Small intestine (tissue), 7 donors: ENCODE results near the gene RUNX1. TPM values are rescaled to one million over a fixed set of nuclear protein-coding genes. Genes with fewer than 3 reads are reported as not detected.

ENCODE experiments used
- DNase-seq, 2 donors: peaks; one replicate each; pipeline versions ENCODE4 v3.0.0 to v3.0.0-alpha.2; 2013
- FAIRE-seq: peaks from 2 replicates; lab custom pipeline; 2012; peaks lifted over from hg19 to GRCh38; lab: Jason Lieb, UNC
- H3K27ac ChIP-seq, 3 donors: one replicate each; pipeline ENCODE4 v1.5.1; 2013; ENCODE audit warnings: low read length in 2 of 3, mild to moderate bottlenecking in 2 of 3, control low read depth in 1 of 3, inconsistent platforms in 1 of 3, low read depth in 1 of 3, moderate library complexity in 1 of 3
- H3K27me3 ChIP-seq, 3 donors: one replicate each; pipeline ENCODE4 v1.6.1; 2013; ENCODE audit warnings: low read length in 3 of 3, inconsistent platforms in 1 of 3; ENCODE audit not compliant: control insufficient read depth in 3 of 3, insufficient read depth in 3 of 3
- H3K36me3 ChIP-seq, 3 donors: one replicate each; pipeline ENCODE4 v1.6.1; 2013; ENCODE audit warnings: low read length in 3 of 3, inconsistent platforms in 1 of 3, low read depth in 1 of 3, mild to moderate bottlenecking in 1 of 3, moderate library complexity in 1 of 3; ENCODE audit not compliant: control insufficient read depth in 3 of 3, insufficient read depth in 2 of 3
- H3K4me1 ChIP-seq, 3 donors: one replicate each; pipeline ENCODE4 v1.6.1; 2013; ENCODE audit warnings: low read length in 2 of 3, inconsistent platforms in 1 of 3, low read depth in 1 of 3, mild to moderate bottlenecking in 1 of 3, moderate library complexity in 1 of 3; ENCODE audit not compliant: control insufficient read depth in 3 of 3, insufficient read depth in 2 of 3
- H3K4me3 ChIP-seq, 3 donors: one replicate each; pipeline ENCODE4 v1.5.1; 2013; ENCODE audit warnings: low read length in 3 of 3, control low read depth in 1 of 3, inconsistent platforms in 1 of 3, low read depth in 1 of 3, mild to moderate bottlenecking in 1 of 3, moderate library complexity in 1 of 3
- H3K9me3 ChIP-seq, 2 donors: one replicate each; pipeline ENCODE4 v1.6.1; 2013; ENCODE audit warnings: low read depth in 1 of 2, low read length in 1 of 2; ENCODE audit not compliant: control insufficient read depth in 2 of 2, insufficient read depth in 1 of 2
- WGBS, 3 donors: extraction: QIAGEN DNeasy Blood & Tissue Kit; methylation state at CpG; one replicate each; pipeline ENCODE4 v1.1.7; 2013; 5-methylcytosine and 5-hydroxymethylcytosine counted together
- polyA plus RNA-seq, 4 donors: library from polyadenylated mRNA; stranded (reverse) in 3 of 4; unstranded in 1 of 4; fragments of 200-250 nt in 3 of 4; fragments of 120-200 nt in 1 of 4; gene quantifications; one replicate each; pipeline versions ENCODE4 v1.2.1 to v1.2.3, GENCODE V29; 2013
- donor health status: healthy with polysubstance abuse.
- donor health status: control.
- donor health status: control.
- donor health status: Bipolar disorder and iron deficiency.
- donor health status: healthy.

Gene RUNX1
- polyA plus RNA-seq, 4 donors, result 2.5 to 6.2 (median 4.5) TPM

DNA sequence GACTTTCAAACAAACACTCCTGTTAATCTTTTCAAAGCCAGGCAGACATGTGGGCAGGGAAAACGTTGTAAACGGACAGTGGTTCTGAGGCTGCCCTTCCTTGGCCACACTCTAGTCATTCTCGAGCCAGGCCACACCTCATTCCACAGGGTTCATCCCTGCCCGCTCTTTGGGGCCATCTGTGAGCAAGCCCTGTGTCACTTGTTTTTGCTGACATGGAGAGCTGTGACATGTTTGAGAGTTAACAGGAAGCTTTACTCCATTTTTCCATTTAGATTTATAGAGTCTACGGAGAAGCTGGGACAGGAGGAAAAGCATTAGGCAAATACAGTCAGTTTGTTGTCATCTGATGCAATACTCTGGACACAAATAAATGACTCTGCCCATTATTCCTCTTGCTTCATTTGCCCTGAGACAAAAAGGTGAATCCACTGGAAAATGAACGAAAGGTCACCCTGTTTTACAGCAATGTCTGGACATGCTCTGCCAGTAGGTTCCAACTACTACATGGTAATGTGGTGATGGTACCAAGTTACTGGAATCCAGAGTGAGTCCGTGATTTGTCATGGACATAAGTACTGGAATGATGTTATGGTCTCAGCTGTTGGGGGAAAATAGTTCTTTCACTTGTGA is 253.4 kb downstream of the RUNX1 start:
- H3K36me3 ChIP-seq, result peaks cover 2 to 17% (median 3%) of the 10 kb centered on the region in 3 donors
- peaks cover 12 to 61% (median 18%) of the 10 kb centered on the region in 3 donors for H3K4me1 ChIP-seq
- no peak overlapping the region for H3K4me3 ChIP-seq
- H3K9me3 ChIP-seq, result no peaks in the 10 kb centered on the region
- peak overlapping the region; percentile 79 to 96 (median 92) for H3K27ac ChIP-seq
- FAIRE-seq (no peak), DNase-seq (peak; percentile 63 to 81)
- WGBS, 3 donors, result 29 to 44% (median 43%) methylated on average over 7 of the region's 7 CpGs
- H3K27me3 ChIP-seq, result no peaks in the 10 kb centered on the region

DNA sequence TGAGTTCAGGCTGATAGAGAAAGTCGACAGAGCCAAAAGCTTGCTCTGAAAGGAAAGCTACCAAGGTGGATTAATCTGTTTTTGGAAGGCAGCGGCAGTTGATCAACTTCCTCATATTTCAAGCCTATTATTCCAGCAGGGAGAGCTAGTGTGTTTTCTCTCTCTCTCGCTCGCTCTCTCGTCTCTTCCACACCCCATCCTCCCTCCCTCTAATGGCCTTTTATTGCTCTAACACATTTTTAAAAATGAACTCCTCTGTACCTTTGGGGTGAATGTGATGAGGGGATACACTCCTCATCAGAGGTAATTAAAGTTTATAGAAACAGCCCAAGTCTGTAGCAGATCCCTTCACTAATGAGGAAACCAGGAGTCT is 253.9 kb downstream of the RUNX1 start:
- Histone ChIP-seq H3K9me3 (no peaks in the 10 kb centered on the region), H3K27ac (peak overlapping the region; percentile 79 to 96 (median 92)), H3K36me3 (peaks cover 2 to 17% (median 3%) of the 10 kb centered on the region in 3 donors), H3K4me3 (no peak overlapping the region), H3K4me1 (peaks cover 12 to 56% (median 18%) of the 10 kb centered on the region in 3 donors), H3K27me3 (no peaks in the 10 kb centered on the region)
- DNase-seq, result peak in 1 of 2 donors; percentile 74
- no peak for FAIRE-seq
- WGBS, 3 donors, result 17 to 35% (median 33%) methylated on average over 5 of the region's 5 CpGs

DNA sequence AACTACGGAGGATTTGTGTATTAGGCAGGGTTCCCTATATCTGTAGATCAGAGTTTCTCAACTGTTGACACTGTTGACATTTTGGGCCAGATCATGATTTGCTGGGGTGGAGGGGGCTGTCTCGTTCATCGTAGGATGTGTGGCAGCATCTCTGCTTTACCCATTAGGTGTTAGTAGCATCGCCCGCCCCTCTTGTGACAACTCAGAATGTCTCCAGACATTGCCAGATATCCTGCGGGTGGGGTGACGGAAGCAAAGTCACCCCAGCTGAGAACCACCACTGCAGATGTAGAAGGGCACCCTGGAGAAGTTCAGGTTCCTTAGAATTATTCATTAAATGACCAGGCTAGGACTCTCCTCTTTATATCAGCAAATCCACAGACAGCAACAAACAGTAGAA is 254.4 kb downstream of the RUNX1 start:
- WGBS, 3 donors, result 74 to 85% (median 81%) methylated on average over 7 of the region's 7 CpGs
- no peak for DNase-seq
- peak overlapping the region; percentile 79 to 96 (median 92) for H3K27ac ChIP-seq

DNA sequence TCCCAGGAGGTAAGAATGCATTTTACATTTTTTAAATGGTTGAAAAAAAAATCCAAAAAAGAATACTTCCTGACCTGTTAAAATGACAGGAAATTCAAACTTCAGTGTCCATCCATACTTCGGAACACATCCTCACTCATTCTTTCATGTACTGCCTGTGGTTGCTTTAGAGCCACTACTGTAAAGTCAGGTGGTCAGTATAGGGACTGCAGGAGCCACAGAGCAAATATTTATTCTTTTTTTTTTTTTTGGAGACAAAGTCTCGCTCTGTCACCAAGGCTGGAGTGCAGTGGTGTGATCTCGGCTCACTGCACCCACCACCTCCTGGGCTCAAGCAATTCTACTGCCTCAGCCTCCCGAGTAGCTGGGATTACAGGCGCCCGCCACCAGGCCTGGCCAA is 255.6 kb downstream of the RUNX1 start:
- DNase-seq, result no peak
- peaks cover 12 to 39% (median 16%) of the 10 kb centered on the region in 3 donors for H3K4me1 ChIP-seq
- H3K27ac ChIP-seq, result no peak overlapping the region
- H3K27me3 ChIP-seq, result no peaks in the 10 kb centered on the region
- H3K9me3 ChIP-seq, result no peaks in the 10 kb centered on the region
- 91 to 92% (median 91%) methylated on average over 6 of the region's 6 CpGs for WGBS, 3 donors
- peaks cover 2 to 14% (median 3%) of the 10 kb centered on the region in 3 donors for H3K36me3 ChIP-seq
- no peak for FAIRE-seq
- H3K4me3 ChIP-seq, result no peak overlapping the region

More for the DNA sequence above, 254.4 kb downstream of the RUNX1 start:
- peaks cover 2 to 17% (median 3%) of the 10 kb centered on the region in 3 donors for H3K36me3 ChIP-seq
- peaks cover 12 to 51% (median 18%) of the 10 kb centered on the region in 3 donors for H3K4me1 ChIP-seq
- H3K27me3 ChIP-seq, result no peaks in the 10 kb centered on the region
- FAIRE-seq, result no peak
- no peaks in the 10 kb centered on the region for H3K9me3 ChIP-seq
- H3K4me3 ChIP-seq, result no peak overlapping the region

DNA sequence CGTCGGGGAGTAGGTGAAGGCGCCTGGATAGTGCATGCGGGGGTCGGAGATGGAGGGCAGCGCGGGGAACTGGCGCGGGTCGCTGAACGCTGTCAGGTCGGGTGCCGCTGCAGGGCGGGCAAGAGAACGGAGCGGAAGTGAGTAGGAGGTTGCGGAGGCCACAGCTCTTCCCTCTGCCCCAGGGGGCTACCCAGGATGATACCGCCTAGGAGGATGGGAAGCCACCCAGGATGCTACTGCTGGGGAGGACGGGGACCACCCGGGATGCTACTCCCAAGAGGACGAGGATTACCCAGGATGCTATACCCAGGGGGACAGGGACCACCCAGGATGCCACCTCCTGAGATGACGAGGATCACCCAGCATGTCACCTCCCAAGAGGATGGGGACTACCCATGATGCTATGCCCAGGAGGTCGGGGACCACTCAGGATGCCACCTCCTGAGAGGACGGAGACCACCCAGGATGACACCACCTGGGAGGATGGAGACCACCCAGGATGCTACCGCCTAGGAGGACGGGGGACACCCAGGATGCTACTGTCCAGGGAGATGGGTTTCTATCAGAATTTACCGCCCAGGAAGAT is 256.5 kb downstream of the RUNX1 start:
- WGBS, 3 donors, result 95 to 97% (median 96%) methylated on average over 20 to 27 of the region's 27 CpGs
- Histone ChIP-seq H3K27ac (no peak overlapping the region), H3K9me3 (no peaks in the 10 kb centered on the region), H3K4me1 (peaks cover 10 to 31% (median 14%) of the 10 kb centered on the region in 3 donors), H3K36me3 (peaks cover 2 to 14% (median 3%) of the 10 kb centered on the region in 3 donors), H3K4me3 (no peak overlapping the region), H3K27me3 (no peaks in the 10 kb centered on the region)
- FAIRE-seq, result no peak
- no peak for DNase-seq

DNA sequence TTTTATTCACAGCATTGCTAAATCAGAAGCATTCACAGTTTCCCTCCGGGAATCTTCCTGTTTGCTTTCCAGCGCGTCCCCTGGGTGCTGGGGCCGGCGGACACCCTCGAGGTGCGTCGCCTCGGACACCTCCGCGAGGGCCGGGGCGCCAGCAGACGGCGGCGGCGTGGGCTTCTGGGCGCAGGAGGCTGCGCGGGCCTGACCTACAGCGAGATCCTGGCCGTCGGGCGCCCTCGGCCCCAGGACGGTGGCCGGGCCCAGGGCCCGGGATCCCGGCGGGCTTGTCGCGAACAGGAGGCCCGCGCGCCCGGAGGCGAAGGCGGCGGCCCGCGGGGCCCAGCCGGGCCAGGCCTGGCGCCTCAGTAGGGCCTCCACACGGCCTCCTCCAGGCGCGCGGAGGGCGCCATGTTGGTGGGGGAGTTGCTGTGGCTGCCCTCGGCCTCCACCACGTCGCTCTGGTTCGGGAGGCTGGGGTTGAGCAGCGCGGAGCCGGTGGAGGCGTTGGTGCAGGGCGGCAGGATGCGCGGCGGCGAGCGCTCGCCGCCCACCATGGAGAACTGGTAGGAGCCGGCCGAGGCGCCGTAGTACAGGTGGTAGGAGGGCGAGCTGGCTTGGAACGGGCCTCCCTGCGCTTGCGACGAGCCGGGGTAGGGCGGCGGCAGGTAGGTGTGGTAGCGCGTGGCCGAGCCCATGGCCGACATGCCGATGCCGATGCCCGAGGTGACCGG is 257.2 kb downstream of the RUNX1 start:
- Histone ChIP-seq H3K9me3 (no peaks in the 10 kb centered on the region), H3K4me1 (peaks cover 9 to 25% (median 13%) of the 10 kb centered on the region in 3 donors), H3K27me3 (no peaks in the 10 kb centered on the region), H3K27ac (no peak overlapping the region), H3K4me3 (no peak overlapping the region), H3K36me3 (peaks cover 2 to 14% (median 3%) of the 10 kb centered on the region in 3 donors)
- DNase-seq, result no peak
- WGBS, 3 donors, result 97 to 99% (median 98%) methylated on average over 72 to 84 of the region's 84 CpGs
- FAIRE-seq, result no peak

DNA sequence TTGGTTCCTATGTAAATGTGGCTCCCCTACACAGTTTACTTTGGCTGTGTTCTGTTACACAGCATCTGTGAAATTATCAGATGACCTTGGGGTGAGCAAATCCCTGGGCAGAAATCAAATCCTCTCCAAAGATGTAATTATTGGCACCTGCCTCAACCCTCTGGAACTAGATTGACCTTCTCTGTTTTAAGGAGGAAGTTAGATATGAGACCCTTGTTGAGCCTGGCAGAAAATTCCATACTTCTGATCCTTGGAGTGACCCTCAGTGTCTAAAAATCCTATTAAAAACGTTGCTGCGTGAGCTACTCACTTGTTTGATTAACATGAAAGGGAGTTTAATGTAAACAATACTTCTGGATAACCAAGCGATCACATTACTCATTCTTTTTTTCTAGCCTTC is 258.3 kb downstream of the RUNX1 start:
- Histone ChIP-seq H3K4me1 (peaks cover 3 to 15% (median 6%) of the 10 kb centered on the region in 3 donors), H3K9me3 (no peaks in the 10 kb centered on the region), H3K27me3 (no peaks in the 10 kb centered on the region), H3K27ac (no peak overlapping the region), H3K36me3 (peaks cover 2 to 14% (median 3%) of the 10 kb centered on the region in 3 donors), H3K4me3 (no peak overlapping the region)
- DNase-seq, result no peak
- no peak for FAIRE-seq
- 13 to 45% (median 39%) methylated on average over 3 of the region's 3 CpGs for WGBS, 3 donors

DNA sequence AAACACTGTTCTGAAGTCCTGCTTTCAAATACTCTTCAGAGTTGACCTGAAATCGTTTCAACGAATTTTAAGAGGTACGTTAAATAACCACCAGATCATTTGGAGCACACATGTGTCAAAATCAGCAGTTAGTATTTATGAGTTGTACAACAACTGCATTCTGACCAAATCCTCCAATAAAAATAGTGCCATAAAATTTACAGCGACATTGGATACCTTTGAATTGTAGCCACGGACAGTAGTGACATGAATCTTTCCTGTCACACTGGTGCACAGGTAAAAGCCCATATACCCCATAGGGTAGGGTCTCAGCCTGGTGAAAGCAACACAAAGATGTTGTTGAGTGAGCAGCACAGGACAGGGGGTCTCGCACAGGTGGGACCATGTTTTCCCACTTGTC is 258.8 kb downstream of the RUNX1 start:
- DNase-seq (no peak), FAIRE-seq (no peak)
- Histone ChIP-seq H3K27ac (no peak overlapping the region), H3K36me3 (peaks cover 2 to 14% (median 3%) of the 10 kb centered on the region in 3 donors), H3K4me3 (no peak overlapping the region), H3K27me3 (no peaks in the 10 kb centered on the region), H3K9me3 (no peaks in the 10 kb centered on the region), H3K4me1 (peaks cover 0 to 10% (median 4%) of the 10 kb centered on the region in 3 donors)
- WGBS, 3 donors, result 30 to 66% (median 51%) methylated on average over 6 of the region's 6 CpGs
